CD14-positive monocyte (primary cell): ENCODE measurements around the gene PARD6G. TPM values are rescaled to one million over a fixed set of nuclear protein-coding genes. Genes with fewer than 3 reads are reported as not detected.

ENCODE experiments used
- DNase-seq, 3 donors: peaks; one replicate each; pipeline ENCODE4 v3.0.0-alpha.2; 2011 to 2022
- H2AFZ ChIP-seq: 2 replicates; pipeline ENCODE4 v1.6.0; 2012; ENCODE audit warnings: mild to moderate bottlenecking, low read depth, low read length, inconsistent platforms; ENCODE audit not compliant: insufficient read depth, poor library complexity, severe bottlenecking
- H3K27ac ChIP-seq, 2 donors: 1 replicate in 1 of 2; 2 replicates in 1 of 2; pipeline ENCODE4 v1.5.1; 2012 to 2013; ENCODE audit warnings: low read length in 2 of 2, control low read depth in 1 of 2, inconsistent platforms in 1 of 2, low read depth in 1 of 2, mild to moderate bottlenecking in 1 of 2
- H3K27me3 ChIP-seq, 2 donors: one replicate each; pipeline versions ENCODE4 v1.6.0 to v1.6.1; 2011 to 2013; ENCODE audit warnings: low read length in 2 of 2; ENCODE audit not compliant: control insufficient read depth in 2 of 2, insufficient read depth in 2 of 2
- H3K36me3 ChIP-seq, 2 donors: replicated peaks in 1 of 2; 1 replicate in 1 of 2; 2 replicates in 1 of 2; pipeline versions ENCODE4 v1.5.1 to v1.6.1; 2012 to 2013; ENCODE audit warnings: low read length in 2 of 2, control low read depth in 1 of 2, inconsistent platforms in 1 of 2, mild to moderate bottlenecking in 1 of 2; ENCODE audit not compliant: insufficient read depth in 2 of 2, control insufficient read depth in 1 of 2
- H3K4me1 ChIP-seq, 2 donors: 1 replicate in 1 of 2; 2 replicates in 1 of 2; pipeline versions ENCODE4 v1.5.1 to v1.6.1; 2012 to 2013; ENCODE audit warnings: low read length in 2 of 2, control low read depth in 1 of 2, inconsistent platforms in 1 of 2, mild to moderate bottlenecking in 1 of 2, moderate library complexity in 1 of 2; ENCODE audit not compliant: insufficient read depth in 2 of 2, control insufficient read depth in 1 of 2
- H3K4me2 ChIP-seq: replicated peaks from 2 replicates; pipeline ENCODE3; 2012; ENCODE audit warnings: low read length, moderate library complexity, mild to moderate bottlenecking; ENCODE audit not compliant: poor library complexity, severe bottlenecking; ENCODE audit errors: extremely low read depth
- H3K4me3 ChIP-seq, 3 experiments: fragments of 200-600 bp in 1 of 3; sonication (generic) in 1 of 3; replicated peaks in 1 of 3; 1 replicate in 2 of 3; 2 replicates in 1 of 3; pipeline ENCODE4 v1.5.1; 2011 to 2013; ENCODE audit warnings: low read length in 3 of 3, mild to moderate bottlenecking in 3 of 3, control low read depth in 2 of 3, low read depth in 2 of 3, inconsistent platforms in 1 of 3, moderate library complexity in 1 of 3
- H3K79me2 ChIP-seq: 2 replicates; pipeline ENCODE4 v1.6.0; 2012; ENCODE audit warnings: mild to moderate bottlenecking, control low read depth, inconsistent platforms, low read length, moderate library complexity; ENCODE audit not compliant: insufficient read depth
- H3K9ac ChIP-seq: 2 replicates; pipeline ENCODE4 v1.6.0; 2017; ENCODE audit warnings: low read length, mild to moderate bottlenecking; ENCODE audit not compliant: insufficient read depth, poor library complexity, severe bottlenecking
- H3K9me3 ChIP-seq, 2 donors: replicated peaks in 1 of 2; 1 replicate in 1 of 2; 2 replicates in 1 of 2; pipeline versions ENCODE4 v1.5.1 to v1.6.1; 2012 to 2013; ENCODE audit warnings: low read length in 2 of 2, control low read depth in 1 of 2; ENCODE audit not compliant: control insufficient read depth in 1 of 2, insufficient read depth in 1 of 2
- H4K20me1 ChIP-seq: 2 replicates; pipeline ENCODE4 v1.6.0; 2012; ENCODE audit warnings: mild to moderate bottlenecking, low read length, control low read depth, moderate library complexity; ENCODE audit not compliant: insufficient read depth
- H3K27ac Mint-ChIP-seq, 7 donors: one replicate each; pipeline ENCODE4 v1.8.0; 2020; ENCODE audit warnings: mild to moderate bottlenecking in 7 of 7, mixed read lengths in 7 of 7, moderate library complexity in 6 of 7, inconsistent platforms in 2 of 7
- H3K27me3 Mint-ChIP-seq, 3 donors: one replicate each; pipeline ENCODE4 v1.8.0; 2021 to 2022; ENCODE audit warnings: low read depth in 3 of 3, mild to moderate bottlenecking in 3 of 3, mixed read lengths in 3 of 3, moderate library complexity in 3 of 3, inconsistent platforms in 1 of 3
- H3K36me3 Mint-ChIP-seq, 2 donors: one replicate each; pipeline ENCODE4 v1.8.0; 2020; ENCODE audit warnings: mixed read lengths in 2 of 2, inconsistent platforms in 1 of 2, mild to moderate bottlenecking in 1 of 2
- H3K4me1 Mint-ChIP-seq: one replicate; pipeline ENCODE4 v1.8.0; 2020; ENCODE audit warnings: mild to moderate bottlenecking, mixed read lengths
- H3K4me3 Mint-ChIP-seq, 2 donors: one replicate each; pipeline ENCODE4 v1.8.0; 2020; ENCODE audit warnings: mild to moderate bottlenecking in 2 of 2, mixed read lengths in 2 of 2, moderate library complexity in 1 of 2
- H3K9me3 Mint-ChIP-seq, 7 donors: one replicate each; pipeline ENCODE4 v1.8.0; 2020 to 2022; ENCODE audit warnings: mixed read lengths in 7 of 7, mild to moderate bottlenecking in 6 of 7, moderate library complexity in 6 of 7, inconsistent platforms in 2 of 7
- WGBS: methylation state at CpG from one replicate; pipeline ENCODE4 v1.1.5; 2013; ENCODE audit warnings: missing lambda C conversion rate; ENCODE audit not compliant: insufficient coverage; 5-methylcytosine and 5-hydroxymethylcytosine counted together
- intact Hi-C, 2 donors: fragments of 100-400 bp; cut with micrococcal nuclease; formaldehyde crosslinking; loops; one replicate each; pipeline versions ENCODE4 v1.15.0 to v1.15.1; 2023
- polyA plus RNA-seq, 3 donors: library from polyadenylated mRNA; depleted of rRNA in 1 of 3; unstranded in 2 of 3; stranded (reverse) in 1 of 3; fragments of 300-500 nt in 2 of 3; fragments of >200 nt in 1 of 3; fragmentation: Illumina TruSeq in 2 of 3; gene quantifications; 1 replicate in 2 of 3; 2 replicates in 1 of 3; pipeline ENCODE4 v1.2.3, GENCODE V29; 2012 to 2021
- TF ChIP-seq, protein P1 (sequence below): fragments of 200-600 bp; IDR thresholded peaks from one replicate; pipeline ENCODE4 v1.8.0; 2022; ENCODE audit warnings: antibody characterized with exemption, mild to moderate bottlenecking

Gene PARD6G
- polyA plus RNA-seq, 3 donors: not detected

DNA sequence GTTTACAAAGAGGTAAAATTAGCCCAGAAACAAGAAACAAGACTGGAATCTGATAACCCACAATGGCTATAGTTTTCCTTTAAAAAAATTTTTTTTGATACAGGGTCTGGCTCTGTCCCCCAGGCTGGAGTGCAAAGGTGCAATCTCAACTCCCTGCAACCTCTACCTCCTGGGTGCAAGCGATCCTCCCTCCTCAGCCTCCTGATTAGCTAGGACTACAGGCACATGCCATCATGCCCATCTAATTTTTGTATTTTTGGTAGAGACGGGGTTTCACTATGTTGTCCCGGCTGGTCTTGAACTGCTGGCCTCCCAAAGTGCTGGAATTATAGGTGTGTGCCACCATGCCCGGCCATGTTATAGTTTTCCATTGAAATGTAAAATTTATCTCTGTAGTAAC is 12.3 kb upstream of the PARD6G start:
- no peaks in the 10 kb centered on the region for H3K4me1 Mint-ChIP-seq
- H3K4me1 ChIP-seq: no peaks in the 10 kb centered on the region
- no peaks in the 10 kb centered on the region for H3K79me2 ChIP-seq
- H3K36me3 Mint-ChIP-seq: no peaks in the 10 kb centered on the region
- no CpG with 5 or more reads among the region's 4 CpGs for WGBS
- DNase-seq: no peak
- peaks cover 0 to 4% (median 2%) of the 10 kb centered on the region in 7 donors for H3K9me3 Mint-ChIP-seq
- H2AFZ ChIP-seq: no peak overlapping the region
- no peak overlapping the region for H3K9ac ChIP-seq
- TF ChIP-seq, protein P1, sequence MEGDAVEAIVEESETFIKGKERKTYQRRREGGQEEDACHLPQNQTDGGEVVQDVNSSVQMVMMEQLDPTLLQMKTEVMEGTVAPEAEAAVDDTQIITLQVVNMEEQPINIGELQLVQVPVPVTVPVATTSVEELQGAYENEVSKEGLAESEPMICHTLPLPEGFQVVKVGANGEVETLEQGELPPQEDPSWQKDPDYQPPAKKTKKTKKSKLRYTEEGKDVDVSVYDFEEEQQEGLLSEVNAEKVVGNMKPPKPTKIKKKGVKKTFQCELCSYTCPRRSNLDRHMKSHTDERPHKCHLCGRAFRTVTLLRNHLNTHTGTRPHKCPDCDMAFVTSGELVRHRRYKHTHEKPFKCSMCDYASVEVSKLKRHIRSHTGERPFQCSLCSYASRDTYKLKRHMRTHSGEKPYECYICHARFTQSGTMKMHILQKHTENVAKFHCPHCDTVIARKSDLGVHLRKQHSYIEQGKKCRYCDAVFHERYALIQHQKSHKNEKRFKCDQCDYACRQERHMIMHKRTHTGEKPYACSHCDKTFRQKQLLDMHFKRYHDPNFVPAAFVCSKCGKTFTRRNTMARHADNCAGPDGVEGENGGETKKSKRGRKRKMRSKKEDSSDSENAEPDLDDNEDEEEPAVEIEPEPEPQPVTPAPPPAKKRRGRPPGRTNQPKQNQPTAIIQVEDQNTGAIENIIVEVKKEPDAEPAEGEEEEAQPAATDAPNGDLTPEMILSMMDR: no peak
- H3K27me3 Mint-ChIP-seq: peaks cover 0 to 6% (median 1%) of the 10 kb centered on the region in 3 donors
- no peaks in the 10 kb centered on the region for H4K20me1 ChIP-seq
- peaks cover 0 to 3% of the 10 kb centered on the region in 2 donors for H3K9me3 ChIP-seq
- H3K27ac ChIP-seq: no peak overlapping the region
- no peak overlapping the region for H3K4me3 Mint-ChIP-seq
- no peaks in the 10 kb centered on the region for H3K27me3 ChIP-seq
- intact Hi-C loops: no loop called here
- H3K4me2 ChIP-seq: no peak overlapping the region
- H3K4me3 ChIP-seq: no peak overlapping the region
- no peak overlapping the region for H3K27ac Mint-ChIP-seq
- no peaks in the 10 kb centered on the region for H3K36me3 ChIP-seq

DNA sequence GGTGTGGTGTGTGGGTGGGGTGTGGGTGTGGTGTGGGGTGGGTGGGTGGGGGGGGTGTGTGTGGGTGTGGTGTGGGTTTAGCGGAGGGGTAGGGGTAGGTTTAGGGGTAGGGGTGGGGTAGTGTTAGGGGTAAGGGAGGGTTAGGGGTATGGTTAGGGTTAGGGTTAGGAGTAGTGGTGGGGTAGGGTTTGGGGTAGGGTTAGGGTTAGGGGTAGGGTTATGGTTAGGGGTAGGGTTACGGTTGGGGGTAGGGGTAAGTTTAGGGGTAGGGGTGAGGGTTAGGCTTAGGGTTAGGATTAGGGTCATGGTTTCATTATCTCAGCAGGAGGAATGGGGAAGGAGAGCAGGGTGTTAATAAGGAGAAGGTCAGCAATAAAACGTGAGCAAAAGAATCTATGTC is 11.3 kb upstream of the PARD6G start:
- no CpG with 5 or more reads among the region's 3 CpGs for WGBS
- intact Hi-C loops: no loop called here
- peaks cover 0 to 10% (median 3%) of the 10 kb centered on the region in 7 donors for H3K9me3 Mint-ChIP-seq

More for the DNA sequence above, 11.3 kb upstream of the PARD6G start:
- TF ChIP-seq, protein P1: no peak
- H3K36me3 Mint-ChIP-seq: no peaks in the 10 kb centered on the region
- no peaks in the 10 kb centered on the region for H3K4me1 Mint-ChIP-seq
- H2AFZ ChIP-seq: no peak overlapping the region
- no peak overlapping the region for H3K4me3 Mint-ChIP-seq
- H3K27ac ChIP-seq: no peak overlapping the region
- peaks cover 0 to 9% of the 10 kb centered on the region in 2 donors for H3K9me3 ChIP-seq
- H3K4me2 ChIP-seq: no peak overlapping the region
- H3K79me2 ChIP-seq: no peaks in the 10 kb centered on the region
- no peaks in the 10 kb centered on the region for H3K4me1 ChIP-seq
- H3K9ac ChIP-seq: no peak overlapping the region
- H3K36me3 ChIP-seq: no peaks in the 10 kb centered on the region
- no peaks in the 10 kb centered on the region for H4K20me1 ChIP-seq
- H3K4me3 ChIP-seq: no peak overlapping the region
- DNase-seq: no peak
- H3K27me3 ChIP-seq: no peaks in the 10 kb centered on the region
- H3K27me3 Mint-ChIP-seq: peaks cover 0 to 8% (median 1%) of the 10 kb centered on the region in 3 donors
- no peak overlapping the region for H3K27ac Mint-ChIP-seq
